ENCODE measurements around the gene SFT2D2. TPM values are rescaled to one million over a fixed set of nuclear protein-coding genes. Genes with fewer than 3 reads are reported as not detected.

The SFT2D2 gene
- total and polyA plus RNA-seq, 8 donors, result 1.4 to 61.3 (median 10.7) TPM

DNA sequence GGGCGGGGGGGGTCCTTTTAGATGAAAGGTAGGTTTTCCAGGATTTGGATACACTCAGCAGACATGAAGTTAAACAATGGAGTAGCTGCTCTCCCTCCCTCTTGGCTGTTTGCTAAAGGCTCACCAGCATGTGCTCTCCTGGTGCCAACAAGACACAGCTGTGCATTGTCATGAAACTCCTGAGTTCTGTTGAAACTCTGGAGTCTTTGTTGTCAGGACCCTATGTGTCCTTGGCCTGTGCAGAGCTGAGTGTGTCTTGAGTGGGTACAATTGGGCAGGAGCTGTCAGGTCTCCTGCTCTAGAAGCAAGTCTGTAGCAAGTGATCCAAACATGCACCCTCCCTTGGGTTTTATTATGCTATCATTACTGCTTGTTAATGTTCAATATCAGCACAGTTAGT is 67.6 kb downstream of the SFT2D2 start:
- TF ChIP-seq, protein P1, sequence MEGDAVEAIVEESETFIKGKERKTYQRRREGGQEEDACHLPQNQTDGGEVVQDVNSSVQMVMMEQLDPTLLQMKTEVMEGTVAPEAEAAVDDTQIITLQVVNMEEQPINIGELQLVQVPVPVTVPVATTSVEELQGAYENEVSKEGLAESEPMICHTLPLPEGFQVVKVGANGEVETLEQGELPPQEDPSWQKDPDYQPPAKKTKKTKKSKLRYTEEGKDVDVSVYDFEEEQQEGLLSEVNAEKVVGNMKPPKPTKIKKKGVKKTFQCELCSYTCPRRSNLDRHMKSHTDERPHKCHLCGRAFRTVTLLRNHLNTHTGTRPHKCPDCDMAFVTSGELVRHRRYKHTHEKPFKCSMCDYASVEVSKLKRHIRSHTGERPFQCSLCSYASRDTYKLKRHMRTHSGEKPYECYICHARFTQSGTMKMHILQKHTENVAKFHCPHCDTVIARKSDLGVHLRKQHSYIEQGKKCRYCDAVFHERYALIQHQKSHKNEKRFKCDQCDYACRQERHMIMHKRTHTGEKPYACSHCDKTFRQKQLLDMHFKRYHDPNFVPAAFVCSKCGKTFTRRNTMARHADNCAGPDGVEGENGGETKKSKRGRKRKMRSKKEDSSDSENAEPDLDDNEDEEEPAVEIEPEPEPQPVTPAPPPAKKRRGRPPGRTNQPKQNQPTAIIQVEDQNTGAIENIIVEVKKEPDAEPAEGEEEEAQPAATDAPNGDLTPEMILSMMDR (IDR thresholded peaks at IDR 0.05), result no peak
- TF ChIP-seq POLR2AphosphoS5 (IDR thresholded peaks at IDR 0.05), result no peak
- no peak for TF ChIP-seq EP300 (IDR thresholded peaks at IDR 0.05)
- TF ChIP-seq POLR2A (IDR thresholded peaks at IDR 0.05), result no peak
- no peaks in the 10 kb centered on the region for H3K4me1 ChIP-seq
- no peak overlapping the region for H3K27ac ChIP-seq
- H3K36me3 ChIP-seq, result peaks cover 0 to 3% (median 0%) of the 10 kb centered on the region in 4 donors
- WGBS, 5 donors, result 59 to 89% (median 86%) methylated on average over 1 of the region's 1 CpG
- no peaks in the 10 kb centered on the region for H3K9me3 ChIP-seq
- DNase-seq, result no peak
- intact Hi-C loops (cut with DNase I; ENCODE audit: low total_unique reads), result no loop called here
- no peaks in the 10 kb centered on the region for H3K27me3 ChIP-seq
- no peak overlapping the region for H3K4me3 ChIP-seq

DNA sequence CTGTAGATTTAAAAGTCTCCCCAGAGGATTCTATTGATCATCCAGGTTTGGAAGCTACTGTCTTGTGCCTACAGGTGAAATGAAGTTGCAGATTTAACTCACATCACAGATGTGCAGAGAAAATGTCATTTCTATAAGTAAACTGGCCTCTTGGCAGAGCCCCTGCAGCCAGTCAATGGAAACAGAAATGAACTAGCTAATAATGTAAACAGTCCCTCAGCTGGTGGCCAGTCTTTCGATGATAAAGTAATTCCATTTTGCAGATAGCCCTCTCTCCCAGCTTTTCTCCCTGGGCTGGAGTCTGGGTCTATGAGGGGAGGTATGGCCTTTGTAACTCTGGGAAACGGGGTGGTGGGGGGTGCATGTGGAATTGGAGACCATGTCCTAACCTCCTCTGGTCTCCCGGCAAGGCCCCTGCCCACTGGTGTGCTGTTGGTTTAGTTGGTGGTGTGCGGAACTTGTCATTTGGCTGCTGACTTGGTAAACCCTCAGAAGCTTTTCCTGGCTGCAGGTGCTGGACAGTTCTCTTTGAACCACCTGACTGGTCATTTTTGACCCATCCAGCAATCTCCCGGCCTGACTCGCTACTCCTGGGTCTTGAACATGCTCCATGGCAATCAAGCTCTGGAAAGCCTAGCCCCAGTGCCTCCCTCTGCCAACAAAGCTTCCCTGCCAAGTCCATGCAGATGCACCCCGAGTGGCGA is 69.8 kb downstream of the SFT2D2 start:
- Histone ChIP-seq H3K9me3 (no peaks in the 10 kb centered on the region), H3K27me3 (no peaks in the 10 kb centered on the region), H3K4me1 (no peaks in the 10 kb centered on the region), H3K36me3 (peaks cover 0 to 3% (median 0%) of the 10 kb centered on the region in 4 donors), H3K27ac (no peak overlapping the region), H3K4me3 (no peak overlapping the region)
- TF ChIP-seq, protein P1 (IDR thresholded peaks at IDR 0.05), result no peak
- TF ChIP-seq POLR2AphosphoS5 (IDR thresholded peaks at IDR 0.05) (no peak), POLR2A (IDR thresholded peaks at IDR 0.05) (no peak), EP300 (IDR thresholded peaks at IDR 0.05) (no peak)
- DNase-seq, result no peak
- 83 to 93% (median 87%) methylated on average over 8 of the region's 8 CpGs for WGBS, 5 donors
- intact Hi-C loops (cut with DNase I; ENCODE audit: low total_unique reads), result no loop called here

DNA sequence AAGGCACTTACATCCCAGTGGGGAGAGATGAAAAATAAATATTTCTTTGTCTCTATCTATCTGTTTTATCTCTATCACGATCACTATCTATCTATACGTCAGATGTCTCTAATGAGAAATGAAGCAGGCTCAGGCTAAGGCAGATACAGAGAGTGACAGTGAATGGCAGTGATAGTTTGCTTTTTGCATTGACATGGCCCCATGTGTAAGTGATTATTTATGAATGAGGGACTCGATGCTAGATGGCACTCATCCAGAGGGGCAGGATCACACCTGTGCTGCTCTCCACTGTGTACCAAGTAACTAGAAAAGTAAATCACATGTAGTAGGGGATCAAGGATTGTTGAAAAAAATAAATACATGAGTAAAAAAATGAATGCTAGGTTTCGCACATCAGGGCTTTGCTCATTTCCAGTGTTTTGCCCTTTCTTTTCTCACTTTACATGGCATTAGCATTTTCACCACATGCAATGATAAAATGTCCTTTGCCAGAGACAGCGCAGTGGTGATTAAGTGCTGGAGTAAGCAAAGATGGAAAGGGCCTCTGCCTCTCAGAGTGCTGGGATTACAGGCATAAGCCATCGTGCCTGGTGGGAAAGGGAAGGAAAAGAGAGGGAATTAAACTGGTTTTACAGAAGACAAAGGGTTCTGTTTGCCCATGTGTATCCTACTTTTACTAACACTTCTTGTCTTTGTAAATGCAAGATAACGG is 71.4 kb downstream of the SFT2D2 start:
- TF ChIP-seq POLR2AphosphoS5 (IDR thresholded peaks at IDR 0.05), result no peak
- TF ChIP-seq POLR2A (IDR thresholded peaks at IDR 0.05), result no peak
- TF ChIP-seq, protein P1 (IDR thresholded peaks at IDR 0.05), result no peak
- no peak for TF ChIP-seq EP300 (IDR thresholded peaks at IDR 0.05)
- H3K36me3 ChIP-seq, result no peaks in the 10 kb centered on the region
- H3K27ac ChIP-seq, result no peak overlapping the region
- intact Hi-C loops (cut with DNase I; ENCODE audit: low total_unique reads), result no loop called here
- no peaks in the 10 kb centered on the region for H3K27me3 ChIP-seq
- WGBS, 5 donors, result 73 to 79% (median 78%) methylated on average over 7 of the region's 7 CpGs
- no peak for DNase-seq
- no peaks in the 10 kb centered on the region for H3K9me3 ChIP-seq
- no peaks in the 10 kb centered on the region for H3K4me1 ChIP-seq
- H3K4me3 ChIP-seq, result no peak overlapping the region

DNA sequence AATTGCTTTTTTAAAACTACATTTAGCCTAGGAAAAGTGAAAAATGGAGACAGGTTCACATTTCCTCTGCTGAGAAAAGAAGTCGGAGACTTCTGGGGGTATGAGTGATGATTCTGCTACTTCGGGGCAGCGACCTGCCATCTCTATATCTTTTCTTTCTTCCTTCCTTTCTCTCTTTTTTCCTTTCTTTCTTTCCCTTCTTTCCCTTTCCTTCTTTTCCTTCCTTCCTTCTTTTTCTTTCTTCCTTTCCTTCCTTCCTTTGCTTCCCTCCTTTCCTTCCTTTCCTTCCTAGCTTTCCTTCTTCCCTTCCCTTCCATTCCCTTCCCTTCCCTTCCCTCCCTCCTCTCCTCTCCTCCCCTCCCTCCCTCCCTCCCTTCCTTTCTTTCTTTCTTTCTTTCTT is 72.6 kb downstream of the SFT2D2 start:
- no peak for DNase-seq
- Histone ChIP-seq H3K27me3 (no peaks in the 10 kb centered on the region), H3K9me3 (no peaks in the 10 kb centered on the region), H3K4me3 (no peak overlapping the region), H3K36me3 (no peaks in the 10 kb centered on the region), H3K4me1 (no peaks in the 10 kb centered on the region), H3K27ac (no peak overlapping the region)
- WGBS, 5 donors, result 89 to 98% (median 95%) methylated on average over 3 of the region's 3 CpGs
- TF ChIP-seq EP300 (IDR thresholded peaks at IDR 0.05), result no peak
- TF ChIP-seq POLR2A (IDR thresholded peaks at IDR 0.05), result no peak
- TF ChIP-seq, protein P1 (IDR thresholded peaks at IDR 0.05), result no peak
- no peak for TF ChIP-seq POLR2AphosphoS5 (IDR thresholded peaks at IDR 0.05)
- intact Hi-C loops (cut with DNase I; ENCODE audit: low total_unique reads), result no loop called here

Data from stomach (tissue), 9 donors.